H1 (cell line): ENCODE measurements around the gene RNF126. TPM values are rescaled to one million over a fixed set of nuclear protein-coding genes. Genes with fewer than 3 reads are reported as not detected.

Experiments used
- CTCF ChIA-PET: fragments of 300-600 bp; sonication (Branson Sonifier 250); formaldehyde crosslinking; loops from one replicate; lab custom pipeline; 2021; ENCODE audit not compliant: partially characterized antibody; lab: Charles Lee
- POLR2A ChIA-PET: fragments of 300-600 bp; sonication (Branson Sonifier 250); formaldehyde crosslinking; loops from one replicate; lab custom pipeline; 2021; ENCODE audit warnings: inconsistent platforms; ENCODE audit not compliant: partially characterized antibody; lab: Charles Lee
- DNase-seq, 2 experiments: peaks; one replicate each; pipeline versions ENCODE4 v3.0.0 to v3.0.0-alpha.2; 2010 to 2022; ENCODE audit warnings: low spot score in 2 of 2, low read depth in 1 of 2, mixed read lengths in 1 of 2
- FAIRE-seq: peaks from 2 replicates; lab custom pipeline; 2011; peaks lifted over from hg19 to GRCh38; lab: Jason Lieb, UNC
- H2AFZ ChIP-seq: 2 replicates; pipeline ENCODE4 v1.8.1; 2012; ENCODE audit warnings: low read length, inconsistent platforms
- H2AK5ac ChIP-seq: 2 replicates; pipeline ENCODE4 v1.6.1; 2013; ENCODE audit warnings: low read depth, low read length
- H2BK120ac ChIP-seq: replicated peaks from 2 replicates; pipeline ENCODE3; 2013; ENCODE audit warnings: low read depth, low read length, inconsistent platforms
- H2BK12ac ChIP-seq: 2 replicates; pipeline ENCODE4 v1.6.1; 2013; ENCODE audit warnings: low read depth, low read length
- H2BK15ac ChIP-seq: 2 replicates; pipeline ENCODE4 v1.6.1; 2013; ENCODE audit warnings: low read length
- H2BK20ac ChIP-seq: 2 replicates; pipeline ENCODE4 v1.6.1; 2013; ENCODE audit warnings: low read length
- H2BK5ac ChIP-seq: 2 replicates; pipeline ENCODE4 v1.6.1; 2013; ENCODE audit warnings: low read depth, low read length
- H3K14ac ChIP-seq: 2 replicates; pipeline ENCODE4 v1.6.1; 2013; ENCODE audit warnings: inconsistent platforms; ENCODE audit not compliant: insufficient read length
- H3K18ac ChIP-seq: 2 replicates; pipeline ENCODE4 v1.6.1; 2013; ENCODE audit warnings: low read length; ENCODE audit errors: extremely low read depth
- H3K23ac ChIP-seq: 2 replicates; pipeline ENCODE4 v1.6.1; 2013; ENCODE audit warnings: inconsistent platforms; ENCODE audit not compliant: insufficient read length
- H3K23me2 ChIP-seq: 2 replicates; pipeline ENCODE4 v1.6.1; 2013; ENCODE audit warnings: low read depth, low read length
- H3K27ac ChIP-seq: 2 replicates; pipeline ENCODE4 v1.6.1; 2011; ENCODE audit warnings: low read depth, low read length, inconsistent platforms
- H3K27me3 ChIP-seq, 4 experiments: replicated peaks in 1 of 4; 1 replicate in 1 of 4; 2 replicates in 3 of 4; pipeline versions ENCODE4 v1.6.1 to v1.8.1; 2011 to 2013; ENCODE audit warnings: low read length in 3 of 4, mild to moderate bottlenecking in 3 of 4, inconsistent platforms in 2 of 4, mixed read lengths in 2 of 4, moderate library complexity in 1 of 4; ENCODE audit not compliant: control insufficient read depth in 3 of 4, insufficient read depth in 3 of 4; ENCODE audit errors: extremely low read depth in 1 of 4
- H3K36me3 ChIP-seq, 4 experiments: 2 replicates each; pipeline versions ENCODE4 v1.6.1 to v1.8.1; 2011 to 2013; ENCODE audit warnings: mild to moderate bottlenecking in 4 of 4, low read length in 3 of 4, moderate library complexity in 2 of 4, control low read depth in 1 of 4, inconsistent platforms in 1 of 4; ENCODE audit not compliant: insufficient read depth in 4 of 4, control insufficient read depth in 2 of 4
- H3K4ac ChIP-seq: replicated peaks from 2 replicates; pipeline ENCODE3; 2013; ENCODE audit warnings: low read length, low read depth, mixed read lengths, inconsistent platforms; ENCODE audit not compliant: insufficient read length
- H3K4me1 ChIP-seq, 4 experiments: replicated peaks in 1 of 4; 1 replicate in 1 of 4; 2 replicates in 3 of 4; pipeline versions ENCODE4 v1.6.1 to v1.8.1; 2011 to 2013; ENCODE audit warnings: low read length in 3 of 4, inconsistent platforms in 2 of 4, mixed read lengths in 1 of 4; ENCODE audit not compliant: insufficient read depth in 4 of 4, control insufficient read depth in 3 of 4
- H3K4me2 ChIP-seq, 2 experiments: 2 replicates each; pipeline versions ENCODE4 v1.6.1 to v1.8.1; 2011 to 2013; ENCODE audit warnings: low read depth in 2 of 2, low read length in 2 of 2, control low read depth in 1 of 2, inconsistent platforms in 1 of 2, mild to moderate bottlenecking in 1 of 2; ENCODE audit not compliant: insufficient read depth in 1 of 2
- H3K4me3 ChIP-seq, 4 experiments: fragments of 200-600, 300-600 bp in 1 of 4; sonication (generic), shearing (Covaris generic), sonication (Bioruptor Twin) in 1 of 4; 2 replicates each; pipeline versions ENCODE4 v1.5.1 to v1.8.1; 2011 to 2016; ENCODE audit warnings: low read length in 4 of 4, low read depth in 3 of 4, control low read depth in 2 of 4, inconsistent platforms in 2 of 4, mild to moderate bottlenecking in 2 of 4, mixed read lengths in 1 of 4, moderate library complexity in 1 of 4; ENCODE audit not compliant: insufficient read depth in 2 of 4; ENCODE audit errors: extremely low read depth in 1 of 4
- H3K56ac ChIP-seq: replicated peaks from 2 replicates; pipeline ENCODE3; 2013; ENCODE audit warnings: low read depth, mild to moderate bottlenecking, mixed read lengths, low read length, inconsistent platforms; ENCODE audit not compliant: insufficient read length
- H3K79me1 ChIP-seq: 2 replicates; pipeline ENCODE4 v1.6.1; 2013; ENCODE audit warnings: low read depth, low read length, control low read depth
- H3K79me2 ChIP-seq, 2 experiments: 2 replicates each; pipeline versions ENCODE4 v1.6.1 to v1.8.1; 2012 to 2013; ENCODE audit warnings: low read length in 2 of 2, mild to moderate bottlenecking in 2 of 2, inconsistent platforms in 1 of 2; ENCODE audit not compliant: insufficient read depth in 2 of 2, control insufficient read depth in 1 of 2
- H3K9ac ChIP-seq, 4 experiments: replicated peaks in 1 of 4; 1 replicate in 1 of 4; 2 replicates in 3 of 4; pipeline versions ENCODE4 v1.6.1 to v1.8.1; 2011 to 2013; ENCODE audit warnings: low read depth in 3 of 4, low read length in 3 of 4, control low read depth in 2 of 4, mild to moderate bottlenecking in 2 of 4, moderate library complexity in 2 of 4, inconsistent platforms in 1 of 4; ENCODE audit errors: extremely low read depth in 1 of 4
- H3K9me3 ChIP-seq, 2 experiments: 2 replicates each; pipeline versions ENCODE4 v1.6.1 to v1.8.1; 2012 to 2013; ENCODE audit warnings: mild to moderate bottlenecking in 2 of 2, moderate library complexity in 2 of 2, control low read depth in 1 of 2, inconsistent platforms in 1 of 2, low read depth in 1 of 2, low read length in 1 of 2, mixed read lengths in 1 of 2; ENCODE audit not compliant: insufficient read depth in 2 of 2
- H4K20me1 ChIP-seq, 2 experiments: replicated peaks in 1 of 2; 2 replicates each; pipeline versions ENCODE3 to v1.8.1; 2011 to 2013; ENCODE audit warnings: inconsistent platforms in 2 of 2, low read length in 2 of 2, mild to moderate bottlenecking in 1 of 2; ENCODE audit not compliant: insufficient read depth in 2 of 2, control insufficient read depth in 1 of 2
- H4K5ac ChIP-seq: 2 replicates; pipeline ENCODE4 v1.6.1; 2013; ENCODE audit warnings: low read length, low read depth, mixed read lengths, inconsistent platforms; ENCODE audit not compliant: insufficient read length
- H4K8ac ChIP-seq: 2 replicates; pipeline ENCODE4 v1.8.0; 2013; ENCODE audit warnings: mild to moderate bottlenecking, moderate library complexity, low read length, inconsistent platforms; ENCODE audit not compliant: insufficient read depth; ENCODE audit errors: extremely low read depth
- H4K91ac ChIP-seq: replicated peaks from 2 replicates; pipeline ENCODE3; 2013; ENCODE audit warnings: low read length, mixed read lengths, inconsistent platforms; ENCODE audit not compliant: insufficient read length
- ATF3 ChIP-seq: IDR thresholded peaks from 2 replicates; pipeline ENCODE4 v1.6.1; 2011; ENCODE audit warnings: low read depth, mild to moderate bottlenecking, low read length; ENCODE audit not compliant: insufficient read depth
- EZH2 ChIP-seq: fragments of 200-600 bp; sonication (generic); IDR thresholded peaks from 2 replicates; pipeline ENCODE4 v1.7.1; 2012; ENCODE audit warnings: low read depth, mild to moderate bottlenecking, moderate library complexity, low read length, inconsistent platforms; ENCODE audit not compliant: severe bottlenecking
- HDAC2 ChIP-seq, 2 experiments: fragments of 300-600 bp in 1 of 2; sonication (generic) in 1 of 2; IDR thresholded peaks; 2 replicates each; pipeline ENCODE4 v1.6.1; 2011 to 2012; ENCODE audit warnings: low read depth in 2 of 2, low read length in 2 of 2, mild to moderate bottlenecking in 2 of 2, moderate library complexity in 2 of 2, borderline replicate concordance in 1 of 2, inconsistent platforms in 1 of 2
- POLR2A ChIP-seq, 2 experiments: IDR thresholded peaks; 1 replicate in 1 of 2; 2 replicates in 1 of 2; pipeline ENCODE4 v1.6.1; 2011; ENCODE audit warnings: low read depth in 2 of 2, low read length in 2 of 2, mild to moderate bottlenecking in 2 of 2; ENCODE audit errors: control extremely low read depth in 1 of 2
- SUZ12 ChIP-seq: fragments of 200-600 bp; sonication (generic); IDR thresholded peaks from 2 replicates; pipeline ENCODE4 v1.6.1; 2012; ENCODE audit warnings: mild to moderate bottlenecking, inconsistent platforms, low read length, moderate library complexity, mixed read lengths
- TEAD4 ChIP-seq: IDR thresholded peaks from 2 replicates; pipeline ENCODE4 v1.6.1; 2012; ENCODE audit warnings: low read depth, low read length, inconsistent platforms, mixed read lengths
- WGBS, 2 experiments: shearing (Covaris generic) in 1 of 2; methylation state at CpG; one replicate each; pipeline versions ENCODE4 v1.1.6 to v1.1.7; 2013 to 2015; ENCODE audit warnings: low lambda C conversion rate in 2 of 2, mixed read lengths in 2 of 2, inconsistent platforms in 1 of 2, low coverage in 1 of 2, missing lambda C conversion rate in 1 of 2; ENCODE audit not compliant: insufficient replicate concordance in 2 of 2, insufficient coverage in 1 of 2, insufficient read length in 1 of 2; ENCODE audit errors: extremely low coverage in 1 of 2, missing lambda C conversion rate in 1 of 2; 5-methylcytosine and 5-hydroxymethylcytosine counted together
- polyA plus RNA-seq, 7 experiments: library from polyadenylated mRNA; depleted of rRNA in 3 of 7; stranded (reverse) in 5 of 7; unstranded in 2 of 7; fragments of >200 nt in 5 of 7; fragments of 200-250 nt in 2 of 7; gene quantifications; 1 replicate in 5 of 7; 2 replicates in 1 of 7; 4 replicates in 1 of 7; pipeline versions ENCODE4 v1.2.1 to v1.2.3, GENCODE V29; 2011 to 2013; ENCODE audit warnings: missing spikeins in 2 of 7, mixed read lengths in 2 of 7
- total RNA-seq: library from RNA; stranded (reverse); fragmentation: NEBNext Ultra II Directional; extraction: Animal tissue kit (Norgen Biotek cat#: 25700); gene quantifications from 2 replicates; pipeline ENCODE4 v1.2.1, GENCODE V29; 2021
- TF ChIP-seq, protein P1 (sequence below): IDR thresholded peaks from 2 replicates; pipeline ENCODE4 v1.6.1; 2012; ENCODE audit warnings: inconsistent platforms

The RNF126 gene
- total and polyA plus RNA-seq, 2 of the 8 experiments (the other 6 are each of a cell fraction or from before 2014, with no cell fraction given) = 21.8 to 68.0 TPM

GRCh38 chr19:694481-695351 is 31.7 kb upstream of the RNF126 start:
- no peak overlapping the region for H3K23ac ChIP-seq
- no peak overlapping the region for H3K27ac ChIP-seq
- no peaks in the 10 kb centered on the region for H3K79me2 ChIP-seq
- FAIRE-seq = no peak
- no peak overlapping the region for H2BK15ac ChIP-seq
- H3K4ac ChIP-seq = no peak overlapping the region
- H3K14ac ChIP-seq = no peak overlapping the region
- H3K4me2 ChIP-seq = no peak overlapping the region
- no peak overlapping the region for H2BK12ac ChIP-seq
- H3K4me1 ChIP-seq = no peaks in the 10 kb centered on the region
- POLR2A ChIA-PET = interaction anchor here (0.8 to 1.2 kb wide), 2 partner anchors 9 to 14 kb away, joined by 3 to 4 read pairs; no protein-coding TSS in a partner anchor
- TF ChIP-seq POLR2A (IDR thresholded peaks at IDR 0.05; ENCODE audit: control extremely low read depth in 1 of 2, low read depth in 2 of 2, low read length in 2 of 2) = no peak
- no peak for TF ChIP-seq ATF3
- no peak for TF ChIP-seq HDAC2 (IDR thresholded peaks at IDR 0.05; ENCODE audit: borderline replicate concordance in 1 of 2, low read depth in 2 of 2, low read length in 2 of 2)
- TF ChIP-seq, protein P1, sequence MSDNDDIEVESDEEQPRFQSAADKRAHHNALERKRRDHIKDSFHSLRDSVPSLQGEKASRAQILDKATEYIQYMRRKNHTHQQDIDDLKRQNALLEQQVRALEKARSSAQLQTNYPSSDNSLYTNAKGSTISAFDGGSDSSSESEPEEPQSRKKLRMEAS = no peak
- TF ChIP-seq SUZ12 = no peak
- no peak for TF ChIP-seq EZH2
- no peak for TF ChIP-seq TEAD4
- H4K20me1 ChIP-seq = no peaks in the 10 kb centered on the region
- no peak overlapping the region for H2BK120ac ChIP-seq
- WGBS, 2 experiments = 83% methylated on average over 27 of the region's 41 CpGs; no CpG with 5 or more reads in 1 of the 2 experiments
- H2BK5ac ChIP-seq = no peak overlapping the region
- H3K23me2 ChIP-seq = no peaks in the 10 kb centered on the region
- H2AK5ac ChIP-seq = no peak overlapping the region
- no peak overlapping the region for H3K4me3 ChIP-seq
- H3K36me3 ChIP-seq = no peaks in the 10 kb centered on the region
- no peak overlapping the region for H2AFZ ChIP-seq
- CTCF ChIA-PET = interaction anchor here (0.6 to 1.2 kb wide), 2 partner anchors 12 to 24 kb away, joined by 3 read pairs; no protein-coding TSS in a partner anchor
- no peaks in the 10 kb centered on the region for H3K9me3 ChIP-seq
- H3K56ac ChIP-seq = no peak overlapping the region
- no peak overlapping the region for H2BK20ac ChIP-seq
- H4K91ac ChIP-seq = no peak overlapping the region
- no peak overlapping the region for H4K5ac ChIP-seq
- no peak overlapping the region for H3K9ac ChIP-seq
- H3K79me1 ChIP-seq = no peaks in the 10 kb centered on the region
- no peaks in the 10 kb centered on the region for H3K27me3 ChIP-seq
- H3K18ac ChIP-seq = no peak overlapping the region
- no peak overlapping the region; the same call in 1 of the 2 replicates for H4K8ac ChIP-seq
- no peak for DNase-seq
